ENCODE measurements around the gene PDE11A.

- TF ChIP-seq EZH2 (IDR thresholded peaks at IDR 0.05; ENCODE audit: insufficient read depth, poor library complexity, severe bottlenecking): no peak
- no peak for TF ChIP-seq EZH2phosphoT487 (IDR thresholded peaks at IDR 0.05; ENCODE audit: insufficient read depth, low read depth)
These were observed 488.4 kb downstream of the PDE11A start for GRCh38 chr2:177584030-177584692.

Data from GM23248 (cell line).